Measurements from ENCODE around the gene CACFD1. TPM values are rescaled to one million over a fixed set of nuclear protein-coding genes. Genes with fewer than 3 reads are reported as not detected.

CACFD1 gene
- total and polyA plus RNA-seq, 2 experiments from 2014 or later = 5.8 to 18.2 TPM

- no peak for DNase-seq (ENCODE audit: low spot score)
- Histone ChIP-seq H4K20me1 (replicated peaks; ENCODE audit: insufficient read depth) (no peaks in the 10 kb centered on the region), H2AFZ (no peak overlapping the region)
Observed at GRCh38 chr9:133485531-133486260, 25.9 kb downstream of the CACFD1 start.

GRCh38 chr9:133487331-133487725 is 27.6 kb downstream of the CACFD1 start:
- Histone ChIP-seq H3K27ac (ENCODE audit: low read depth) (no peak overlapping the region), H3K27me3 (ENCODE audit: insufficient read depth) (no peaks in the 10 kb centered on the region), H3K9me2 (ENCODE audit: insufficient read depth) (no peaks in the 10 kb centered on the region), H3K36me3 (ENCODE audit: insufficient read depth) (no peaks in the 10 kb centered on the region), H3F3A (replicated peaks; ENCODE audit: low read depth) (0 out of 2 replicates have a peak, but pooled peaks cover 2% of the 10 kb centered on the region), H3K4me2 (no peak overlapping the region), H3K4me1 (ENCODE audit: insufficient read depth) (no peaks in the 10 kb centered on the region; the same call in 1 of the 2 replicates), H3K4me3 (no peak overlapping the region), H3K79me2 (replicated peaks; ENCODE audit: insufficient read depth) (no peaks in the 10 kb centered on the region), H4K20me1 (replicated peaks; ENCODE audit: insufficient read depth) (no peaks in the 10 kb centered on the region), H2AFZ (no peak overlapping the region)
- Mint-ChIP-seq H3K27ac (no peak overlapping the region), H3K9me3 (no peaks in the 10 kb centered on the region; the same call in 2 of the 3 replicates), H3K36me3 (ENCODE audit: low read depth) (no peaks in the 10 kb centered on the region), H3K4me1 (no peaks in the 10 kb centered on the region), H3K4me3 (no peak overlapping the region), H3K27me3 (ENCODE audit: insufficient read depth, low read depth, poor library complexity) (peaks cover 4% of the 10 kb centered on the region)
- TF ChIP-seq CREB1 (CRISPR knock-in tag; IDR thresholded peaks at IDR 0.05; ENCODE audit: low read depth) (no peak), REST (IDR thresholded peaks at IDR 0.05; ENCODE audit: unreplicated experiment) (no peak), EZH2phosphoT487 (IDR thresholded peaks at IDR 0.05; ENCODE audit: unreplicated experiment) (no peak), POLR2AphosphoS5 (IDR thresholded peaks at IDR 0.05; ENCODE audit: low read depth) (no peak)
- ATAC-seq (no peak), DNase-seq (ENCODE audit: low spot score) (no peak)

More at GRCh38 chr9:133485531-133486260, 25.9 kb downstream of the CACFD1 start:
- no peak overlapping the region for H3K27ac ChIP-seq (ENCODE audit: low read depth)
- H3K4me1 Mint-ChIP-seq = no peaks in the 10 kb centered on the region
- H3F3A ChIP-seq (replicated peaks; ENCODE audit: low read depth) = 0 out of 2 replicates have a peak, but pooled peaks cover 2% of the 10 kb centered on the region
- no peaks in the 10 kb centered on the region for H3K9me2 ChIP-seq (ENCODE audit: insufficient read depth)
- H3K9me3 Mint-ChIP-seq = no peaks in the 10 kb centered on the region; the same call in 2 of the 3 replicates
- TF ChIP-seq EZH2phosphoT487 (IDR thresholded peaks at IDR 0.05; ENCODE audit: unreplicated experiment) (no peak), CTCF (conservative IDR thresholded peaks at IDR 0.05; ENCODE audit: low read depth in 2 of 2) (peak in 1 of 2 experiments; percentile 2; a peak in 1 of 4 replicates), JUNB (IDR thresholded peaks at IDR 0.05; ENCODE audit: unreplicated experiment) (no peak)
- peaks cover 4% of the 10 kb centered on the region for H3K27me3 Mint-ChIP-seq (ENCODE audit: insufficient read depth, low read depth, poor library complexity)
- no peaks in the 10 kb centered on the region for H3K36me3 ChIP-seq (ENCODE audit: insufficient read depth)
- no peak overlapping the region for H3K4me3 Mint-ChIP-seq
- no peak overlapping the region for H3K4me3 ChIP-seq
- peak; percentile 27 for ATAC-seq
- no peaks in the 10 kb centered on the region for H3K79me2 ChIP-seq (replicated peaks; ENCODE audit: insufficient read depth)
- H3K4me2 ChIP-seq = no peak overlapping the region
- H3K27ac Mint-ChIP-seq = no peak overlapping the region
- H3K27me3 ChIP-seq (ENCODE audit: insufficient read depth) = no peaks in the 10 kb centered on the region
- no peaks in the 10 kb centered on the region for H3K36me3 Mint-ChIP-seq (ENCODE audit: low read depth)
- no peaks in the 10 kb centered on the region; the same call in 1 of the 2 replicates for H3K4me1 ChIP-seq (ENCODE audit: insufficient read depth)

Measured in GM23338 (cell line).